ENCODE results near the gene TP73.

GRCh38 chr1:3653286-3653618, 936 bp downstream of the TP73 start:
- TF ChIP-seq CTCF (IDR thresholded peaks at IDR 0.05) (no peak), POLR2AphosphoS5 (IDR thresholded peaks at IDR 0.05) (no peak), POLR2A (IDR thresholded peaks at IDR 0.05) (no peak)
